NCI-H2196 treated with DMSO at 0.1 percent for 48 hours (cell line): ENCODE measurements around the gene CDC42BPB.

ENCODE experiments used
- DNase-seq: peaks from one replicate; lab custom pipeline; 2025; ENCODE audit not compliant: unreplicated experiment; lab: John Stamatoyannopoulos, UW

The CDC42BPB gene

DNA sequence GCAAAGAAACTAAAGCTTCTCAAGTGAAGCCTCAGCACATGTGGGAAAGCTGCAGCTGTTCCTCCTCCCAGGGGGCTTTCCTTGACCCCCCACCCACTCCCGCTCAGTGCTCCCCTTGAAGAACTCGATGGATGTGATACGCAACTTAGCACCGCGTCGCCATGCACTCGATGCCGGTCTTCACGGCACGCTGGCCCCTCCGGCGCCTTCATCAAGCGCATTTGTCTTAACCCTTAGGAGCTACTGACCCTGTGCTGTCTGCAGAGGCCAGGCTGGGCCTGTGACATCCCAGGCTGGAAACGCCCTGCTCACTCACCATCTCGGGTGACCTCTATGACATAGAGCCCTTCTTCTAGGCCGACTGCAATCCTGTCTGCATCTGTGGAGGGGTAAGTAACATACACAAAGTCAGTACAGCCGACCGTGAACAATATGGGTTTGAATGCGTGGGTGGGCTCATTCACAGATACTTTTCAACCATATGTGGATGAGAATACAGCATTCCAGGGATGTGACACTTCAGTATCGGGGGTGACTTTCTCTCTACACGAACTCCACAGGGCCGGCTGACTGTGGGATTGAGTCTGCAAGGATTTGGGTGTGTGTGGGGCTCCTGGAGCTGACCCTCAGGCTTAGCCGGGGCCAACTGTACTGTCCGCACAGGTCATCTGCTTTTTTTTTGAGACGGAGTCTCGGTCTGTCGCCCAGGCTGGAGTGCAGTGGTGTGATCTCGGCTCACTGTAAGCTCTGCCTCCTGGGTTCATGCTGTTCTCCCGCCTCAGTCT lies 111.8 kb downstream of the CDC42BPB start:
- DNase-seq = no peak

DNA sequence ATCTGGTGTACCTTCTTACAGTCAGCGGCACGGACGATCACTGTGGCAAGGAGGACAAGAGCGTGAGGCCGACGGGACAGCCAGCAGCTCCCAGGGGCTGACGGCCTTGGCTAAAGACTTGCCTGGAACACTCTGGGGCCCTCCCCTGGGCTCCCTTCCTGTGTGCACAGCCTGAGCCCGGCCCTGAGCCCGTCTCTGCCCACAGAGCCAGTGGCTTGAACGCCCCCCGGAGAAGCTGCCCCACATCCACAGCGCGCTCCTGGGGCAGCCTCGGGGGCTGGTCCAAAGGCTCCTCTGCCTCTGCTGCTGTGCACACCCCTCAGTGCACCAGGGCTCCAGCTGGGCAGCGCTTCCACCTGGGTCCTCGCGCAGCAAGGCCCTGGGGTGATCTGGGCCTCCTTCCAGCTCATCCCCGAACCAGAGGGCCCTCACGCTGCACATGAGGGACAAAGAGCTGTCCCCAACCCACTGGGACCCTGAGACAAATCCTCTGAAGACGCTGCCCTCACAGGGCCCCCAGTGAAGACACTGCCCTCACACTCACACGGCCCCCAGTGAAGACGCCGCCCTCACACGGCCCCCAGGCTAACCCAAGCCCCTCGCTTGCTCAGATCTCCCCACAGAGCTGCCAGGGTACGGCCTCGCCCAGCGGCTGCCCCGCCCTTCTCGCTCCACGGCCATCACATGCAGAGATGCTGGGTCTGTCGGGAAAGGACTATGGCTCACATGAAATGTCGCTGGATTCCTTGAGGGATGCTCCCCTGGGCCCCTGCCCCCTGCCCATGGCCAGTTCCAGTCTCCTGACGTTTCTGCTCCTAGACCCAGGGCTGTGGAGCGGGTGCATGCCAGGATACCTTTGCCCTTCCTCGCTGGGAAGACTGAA lies 112.7 kb downstream of the CDC42BPB start:
- DNase-seq = no peak

DNA sequence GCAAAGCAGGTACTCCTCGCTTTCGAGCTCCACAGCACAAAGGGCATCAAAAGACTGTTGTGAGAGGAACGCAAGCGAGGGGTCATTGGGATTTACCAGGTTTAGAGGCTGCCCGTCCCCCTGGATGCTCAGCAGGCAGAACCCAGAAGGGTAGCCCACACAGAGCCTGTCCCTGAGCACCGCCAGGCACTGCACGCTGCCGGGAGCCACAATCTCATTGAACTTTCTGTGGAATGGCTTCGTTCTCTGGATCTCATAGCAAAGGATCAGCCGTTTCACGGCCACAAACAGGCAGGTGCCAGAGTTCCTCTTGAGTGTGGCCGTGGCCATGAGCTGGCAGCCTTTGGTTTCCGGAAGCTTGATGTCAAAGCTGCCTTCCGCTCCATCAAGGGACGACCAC lies 113.4 kb downstream of the CDC42BPB start:
- DNase-seq = no peak

- no peak for DNase-seq
Measured at GRCh38 chr14:102943454-102943853, 113.9 kb downstream of the CDC42BPB start.

- DNase-seq = no peak
Measured at GRCh38 chr14:102942069-102942468, 115.3 kb downstream of the CDC42BPB start.

- no peak for DNase-seq
Measured at GRCh38 chr14:102941419-102942011, 115.8 kb downstream of the CDC42BPB start.

- no peak for DNase-seq
Measured at GRCh38 chr14:102940729-102941362, 116.5 kb downstream of the CDC42BPB start.

GRCh38 chr14:102939820-102940561 lies 117.4 kb downstream of the CDC42BPB start:
- DNase-seq = no peak

- no peak for DNase-seq
Measured at GRCh38 chr14:102939329-102939728, 118.0 kb downstream of the CDC42BPB start.

- DNase-seq = no peak
Measured at GRCh38 chr14:102938191-102938590, 119.2 kb downstream of the CDC42BPB start.

- DNase-seq = no peak
Measured at GRCh38 chr14:102937331-102938175, 119.8 kb downstream of the CDC42BPB start.

- DNase-seq = no peak
Measured at GRCh38 chr14:102935756-102936155, 121.6 kb downstream of the CDC42BPB start.

- DNase-seq = no peak
Measured at GRCh38 chr14:102933618-102934231, 123.6 kb downstream of the CDC42BPB start.

DNA sequence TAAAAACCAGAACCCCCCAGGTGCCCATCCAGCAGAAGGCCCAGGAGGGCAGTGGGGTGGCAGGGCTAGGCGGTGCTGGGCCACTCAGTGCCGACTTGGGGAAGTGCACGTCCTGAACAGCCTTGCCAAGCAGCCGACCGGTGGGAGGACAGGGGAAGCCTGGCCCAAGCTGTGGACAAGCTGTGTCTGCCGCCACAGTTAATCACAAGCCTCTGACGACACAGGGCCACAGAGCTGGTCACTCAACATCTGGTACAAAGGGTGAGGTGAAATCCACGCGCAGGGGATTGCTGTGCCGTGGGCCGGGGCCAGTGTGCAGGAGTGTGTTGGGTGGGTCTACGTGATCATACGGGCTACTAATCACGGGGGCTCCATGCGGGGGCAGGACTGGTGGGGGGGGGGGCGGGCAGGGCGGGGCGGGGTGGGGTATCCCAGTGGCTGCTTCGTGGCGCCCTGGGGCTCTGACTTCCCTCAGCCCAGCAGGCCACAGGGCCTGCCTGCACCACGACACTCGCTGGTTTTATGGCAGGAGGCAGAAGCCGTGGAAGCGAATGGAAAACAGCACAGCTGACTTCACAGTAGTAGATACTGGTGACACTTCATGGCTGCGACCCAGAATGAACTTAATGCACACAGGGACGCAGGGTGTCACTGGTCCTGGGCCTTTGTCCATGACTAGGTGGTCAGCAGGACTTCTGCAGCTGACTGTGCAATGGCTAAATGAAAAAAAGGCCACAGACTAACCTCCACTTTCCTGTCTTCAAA lies 124.7 kb downstream of the CDC42BPB start:
- no peak for DNase-seq

- DNase-seq = no peak
Measured at GRCh38 chr14:102931580-102932285, 125.6 kb downstream of the CDC42BPB start.

GRCh38 chr14:102930753-102931579 lies 126.4 kb downstream of the CDC42BPB start:
- no peak for DNase-seq

GRCh38 chr14:102930138-102930752 lies 127.1 kb downstream of the CDC42BPB start:
- DNase-seq = no peak
